Natural killer cell (primary cell): ENCODE results near the gene KCNK1. TPM values are rescaled to one million over a fixed set of nuclear protein-coding genes. Genes with fewer than 3 reads are reported as not detected.

ENCODE experiments used
- ATAC-seq, 3 donors: fragments of 150-1000 bp in 2 of 3; fragments of 200-7000 bp in 1 of 3; cut with Tn5 transposase; 1 replicate in 1 of 3; 2 replicates in 2 of 3; pipeline ENCODE4 v1.10.0; 2021; ENCODE audit warnings: mild to moderate bottlenecking in 2 of 3, moderate library complexity in 2 of 3
- DNase-seq, 2 donors: peaks; one replicate each; pipeline versions ENCODE4 v3.0.0 to v3.0.0-alpha.2; 2013 to 2021; ENCODE audit warnings: mixed read lengths in 1 of 2
- H3K27ac ChIP-seq: one replicate; pipeline ENCODE4 v1.5.1; 2013; ENCODE audit warnings: mild to moderate bottlenecking, low read length
- H3K27me3 ChIP-seq: one replicate; pipeline ENCODE4 v1.6.1; 2013; ENCODE audit warnings: low read length; ENCODE audit not compliant: control insufficient read depth, insufficient read depth
- H3K36me3 ChIP-seq: one replicate; pipeline ENCODE4 v1.6.1; 2013; ENCODE audit warnings: low read length; ENCODE audit not compliant: control insufficient read depth, insufficient read depth
- H3K4me1 ChIP-seq: one replicate; pipeline ENCODE4 v1.6.1; 2013; ENCODE audit warnings: low read length; ENCODE audit not compliant: control insufficient read depth, insufficient read depth
- H3K4me3 ChIP-seq: one replicate; pipeline ENCODE4 v1.5.1; 2013; ENCODE audit warnings: low read length
- H3K9me3 ChIP-seq: one replicate; pipeline ENCODE4 v1.6.1; 2013; ENCODE audit warnings: low read length; ENCODE audit not compliant: control insufficient read depth, insufficient read depth
- H3K27ac Mint-ChIP-seq, 2 donors: one replicate each; pipeline ENCODE4 v1.8.0; 2022; ENCODE audit warnings: mild to moderate bottlenecking in 2 of 2, mixed read lengths in 2 of 2, moderate library complexity in 1 of 2
- H3K27me3 Mint-ChIP-seq, 2 donors: one replicate each; pipeline ENCODE4 v1.8.0; 2022; ENCODE audit warnings: low read depth in 2 of 2, mixed read lengths in 2 of 2
- H3K36me3 Mint-ChIP-seq: one replicate; pipeline ENCODE4 v1.8.0; 2022; ENCODE audit warnings: mixed read lengths
- H3K4me1 Mint-ChIP-seq, 2 donors: one replicate each; pipeline ENCODE4 v1.8.0; 2022; ENCODE audit warnings: mixed read lengths in 2 of 2
- H3K4me3 Mint-ChIP-seq: one replicate; pipeline ENCODE4 v1.8.0; 2022; ENCODE audit warnings: mild to moderate bottlenecking, moderate library complexity, mixed read lengths
- H3K9me3 Mint-ChIP-seq, 2 donors: one replicate each; pipeline ENCODE4 v1.8.0; 2022; ENCODE audit warnings: mixed read lengths in 2 of 2
- WGBS: methylation state at CpG from one replicate; pipeline ENCODE4 v1.1.7; 2013; ENCODE audit warnings: missing lambda C conversion rate; ENCODE audit not compliant: insufficient coverage; 5-methylcytosine and 5-hydroxymethylcytosine counted together
- intact Hi-C: fragments of 100-400 bp; cut with micrococcal nuclease; formaldehyde crosslinking; loops from one replicate; pipeline ENCODE4 v1.14.2; 2022
- total RNA-seq, 4 donors: library from RNA; stranded (reverse); fragments of 120-200 nt in 1 of 4; gene quantifications; one replicate each; pipeline versions ENCODE4 v1.2.3 to v1.2.4, GENCODE V29; 2013 to 2022
- TF ChIP-seq, protein P1 (sequence below): fragments of 200-600 bp; IDR thresholded peaks from one replicate; pipeline ENCODE4 v1.8.0; 2022; ENCODE audit warnings: antibody characterized with exemption

KCNK1 gene
- total RNA-seq, 3 donors from 2014 or later (not counting 1 experiment from before 2014, with no cell fraction given), result 0.16 TPM; not detected in 2

DNA sequence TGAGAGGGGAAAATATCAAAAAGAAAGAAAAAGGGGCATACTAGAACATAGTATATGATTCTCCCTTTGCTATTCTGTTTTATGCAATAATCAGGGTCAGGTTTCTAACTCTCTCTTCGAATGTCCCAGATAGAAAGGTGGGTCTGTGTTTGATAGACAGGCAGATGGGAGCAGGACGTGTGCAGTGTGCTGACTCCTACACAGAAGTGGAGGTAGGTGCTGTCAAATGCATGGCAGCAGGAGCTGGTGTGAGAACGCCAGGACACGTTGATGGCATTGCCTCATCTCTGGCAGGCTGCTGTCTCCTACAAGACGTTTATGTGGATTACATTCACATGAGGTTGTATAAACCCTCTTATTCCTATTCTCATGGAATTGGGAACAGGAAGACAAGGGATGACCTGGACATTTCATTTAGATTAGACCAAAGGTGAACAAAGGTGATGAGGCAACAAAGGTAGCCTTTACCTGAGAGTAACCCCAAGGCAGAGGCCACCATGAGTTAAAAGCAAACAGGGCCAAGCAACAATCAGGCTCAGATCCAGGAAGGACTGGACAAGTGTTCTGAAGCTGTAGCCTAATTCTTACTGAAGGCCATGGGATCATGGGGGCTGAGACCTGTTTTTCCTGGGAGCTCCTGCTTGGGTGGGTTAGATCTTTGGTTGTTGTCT is 37.8 kb downstream of the KCNK1 start:
- Histone ChIP-seq H3K4me3 (no peak overlapping the region), H3K27ac (no peak overlapping the region), H3K4me1 (no peaks in the 10 kb centered on the region), H3K9me3 (no peaks in the 10 kb centered on the region), H3K27me3 (no peaks in the 10 kb centered on the region), H3K36me3 (no peaks in the 10 kb centered on the region)
- ATAC-seq (no peak), DNase-seq (no peak)
- Mint-ChIP-seq H3K4me3 (no peak overlapping the region), H3K27ac (no peak overlapping the region), H3K4me1 (no peaks in the 10 kb centered on the region), H3K27me3 (no peaks in the 10 kb centered on the region), H3K36me3 (no peaks in the 10 kb centered on the region), H3K9me3 (no peaks in the 10 kb centered on the region)
- TF ChIP-seq, protein P1, sequence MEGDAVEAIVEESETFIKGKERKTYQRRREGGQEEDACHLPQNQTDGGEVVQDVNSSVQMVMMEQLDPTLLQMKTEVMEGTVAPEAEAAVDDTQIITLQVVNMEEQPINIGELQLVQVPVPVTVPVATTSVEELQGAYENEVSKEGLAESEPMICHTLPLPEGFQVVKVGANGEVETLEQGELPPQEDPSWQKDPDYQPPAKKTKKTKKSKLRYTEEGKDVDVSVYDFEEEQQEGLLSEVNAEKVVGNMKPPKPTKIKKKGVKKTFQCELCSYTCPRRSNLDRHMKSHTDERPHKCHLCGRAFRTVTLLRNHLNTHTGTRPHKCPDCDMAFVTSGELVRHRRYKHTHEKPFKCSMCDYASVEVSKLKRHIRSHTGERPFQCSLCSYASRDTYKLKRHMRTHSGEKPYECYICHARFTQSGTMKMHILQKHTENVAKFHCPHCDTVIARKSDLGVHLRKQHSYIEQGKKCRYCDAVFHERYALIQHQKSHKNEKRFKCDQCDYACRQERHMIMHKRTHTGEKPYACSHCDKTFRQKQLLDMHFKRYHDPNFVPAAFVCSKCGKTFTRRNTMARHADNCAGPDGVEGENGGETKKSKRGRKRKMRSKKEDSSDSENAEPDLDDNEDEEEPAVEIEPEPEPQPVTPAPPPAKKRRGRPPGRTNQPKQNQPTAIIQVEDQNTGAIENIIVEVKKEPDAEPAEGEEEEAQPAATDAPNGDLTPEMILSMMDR, result no peak
- intact Hi-C loops, result no loop called here
- 66% methylated on average over 5 of the region's 5 CpGs for WGBS

DNA sequence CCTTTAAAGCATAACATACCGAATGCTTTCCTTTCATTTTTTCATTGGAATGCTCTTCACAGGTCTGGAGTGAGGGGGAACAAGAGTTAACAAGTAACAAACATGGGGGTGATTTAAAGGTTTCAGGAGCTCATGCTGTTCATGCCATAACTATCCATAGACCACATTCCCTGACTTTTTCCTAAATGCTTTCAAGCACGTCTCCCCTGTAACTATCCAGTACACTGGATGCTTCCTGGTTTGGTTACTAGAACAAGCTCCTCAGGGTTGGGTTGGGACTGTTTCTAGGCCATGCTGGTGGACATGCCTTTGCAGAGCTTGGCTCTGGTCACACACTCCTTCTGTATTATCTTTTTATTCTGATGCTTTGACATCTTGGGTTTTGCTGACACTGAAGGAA is 38.6 kb downstream of the KCNK1 start:
- Histone ChIP-seq H3K4me3 (no peak overlapping the region), H3K27me3 (no peaks in the 10 kb centered on the region), H3K27ac (no peak overlapping the region), H3K4me1 (no peaks in the 10 kb centered on the region), H3K36me3 (no peaks in the 10 kb centered on the region), H3K9me3 (no peaks in the 10 kb centered on the region)
- intact Hi-C loops, result no loop called here
- Mint-ChIP-seq H3K27me3 (no peaks in the 10 kb centered on the region), H3K36me3 (no peaks in the 10 kb centered on the region), H3K4me1 (no peaks in the 10 kb centered on the region), H3K4me3 (no peak overlapping the region), H3K9me3 (no peaks in the 10 kb centered on the region), H3K27ac (no peak overlapping the region)
- no peak for DNase-seq
- 88% methylated on average over 2 of the region's 2 CpGs for WGBS
- no peak for ATAC-seq
- TF ChIP-seq, protein P1, result no peak

DNA sequence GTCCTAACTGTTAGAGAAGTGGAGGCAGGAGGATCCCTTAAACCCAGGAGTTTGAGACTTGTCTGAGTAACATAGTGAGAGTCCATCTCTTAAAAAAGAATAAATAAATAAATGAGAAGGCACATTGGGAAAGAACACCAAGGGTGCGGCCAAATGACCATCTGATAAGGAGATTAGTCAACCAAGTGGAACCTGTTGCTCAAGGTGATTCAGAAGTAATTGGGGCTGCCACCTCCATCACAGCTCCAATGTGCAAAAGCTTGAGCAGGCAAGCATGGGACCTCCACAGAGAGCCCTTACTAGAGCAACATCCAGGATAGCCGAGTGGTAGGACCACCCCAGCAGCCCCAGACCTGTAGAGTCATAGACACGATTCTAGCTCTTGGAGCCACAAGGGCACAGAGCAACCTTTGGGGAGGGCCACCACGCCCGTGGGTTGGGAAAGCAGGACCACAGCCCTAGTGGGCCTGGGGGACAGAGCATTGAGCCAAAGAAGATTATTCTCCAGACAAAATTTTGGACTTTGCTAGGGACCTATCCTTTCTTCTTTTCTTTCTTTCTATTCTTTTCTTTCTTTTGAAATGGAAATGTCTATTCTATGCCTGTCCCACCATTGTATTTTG is 40.9 kb downstream of the KCNK1 start:
- TF ChIP-seq, protein P1, result no peak
- Histone ChIP-seq H3K4me1 (no peaks in the 10 kb centered on the region), H3K27ac (no peak overlapping the region), H3K27me3 (no peaks in the 10 kb centered on the region), H3K9me3 (no peaks in the 10 kb centered on the region), H3K4me3 (no peak overlapping the region), H3K36me3 (no peaks in the 10 kb centered on the region)
- 80% methylated on average over 5 of the region's 5 CpGs for WGBS
- H3K4me3 Mint-ChIP-seq, result no peak overlapping the region
- H3K4me1 Mint-ChIP-seq, result no peaks in the 10 kb centered on the region
- no peaks in the 10 kb centered on the region for H3K27me3 Mint-ChIP-seq
- no peaks in the 10 kb centered on the region for H3K36me3 Mint-ChIP-seq
- no peak overlapping the region for H3K27ac Mint-ChIP-seq
- H3K9me3 Mint-ChIP-seq, result no peaks in the 10 kb centered on the region
- ATAC-seq (no peak), DNase-seq (no peak)
- intact Hi-C loops, result no loop called here
